IMR-90 (cell line): ENCODE measurements around the gene CRYGA. TPM values are rescaled to one million over a fixed set of nuclear protein-coding genes. Genes with fewer than 3 reads are reported as not detected.

Experiments used
- ATAC-seq: fragments of 200-7000 bp; cut with Tn5 transposase; 2 replicates; pipeline ENCODE4 v1.9.1; 2020; ENCODE audit warnings: low read depth, mild to moderate bottlenecking, moderate library complexity
- BruUV-seq: library from RNA; stranded (reverse); fragments of 400-500 nt; replicated peaks from 2 replicates; lab custom pipeline; 2021; lab: Mats Ljungman, UMichigan
- CTCF ChIA-PET: fragments of 300-600 bp; formaldehyde crosslinking; extraction: SDS; loops from one replicate; lab custom pipeline; 2021; ENCODE audit warnings: antibody characterized with exemption; lab: Yijun Ruan, JAX
- POLR2A ChIA-PET: fragments of 300-600 bp; sonication (Branson Sonifier 250); formaldehyde crosslinking; loops from one replicate; lab custom pipeline; 2022; ENCODE audit warnings: antibody characterized with exemption; ENCODE audit not compliant: unreplicated experiment; lab: Charles Lee
- DNase-seq: peaks from one replicate; pipeline ENCODE4 v3.0.0; 2013
- H2AFZ ChIP-seq: replicated peaks from 2 replicates; pipeline ENCODE3; 2013; ENCODE audit warnings: low read length, mild to moderate bottlenecking; ENCODE audit not compliant: poor library complexity
- H2AK5ac ChIP-seq: 2 replicates; pipeline ENCODE4 v1.6.1; 2013; ENCODE audit warnings: low read depth, low read length, inconsistent platforms
- H2AK9ac ChIP-seq: replicated peaks from 2 replicates; pipeline ENCODE3; 2013; ENCODE audit warnings: mild to moderate bottlenecking, low read depth, low read length, moderate library complexity; ENCODE audit not compliant: poor library complexity
- H2BK120ac ChIP-seq: 2 replicates; pipeline ENCODE4 v1.6.1; 2013; ENCODE audit warnings: low read depth, low read length, inconsistent platforms
- H2BK15ac ChIP-seq: 3 replicates; pipeline ENCODE4 v1.6.1; 2013; ENCODE audit warnings: low read depth, low read length, inconsistent platforms
- H2BK20ac ChIP-seq: 2 replicates; pipeline ENCODE4 v1.6.1; 2013; ENCODE audit warnings: low read depth, mild to moderate bottlenecking, inconsistent platforms, low read length, moderate library complexity
- H2BK5ac ChIP-seq: 2 replicates; pipeline ENCODE4 v1.6.1; 2013; ENCODE audit warnings: mild to moderate bottlenecking, low read depth, low read length, inconsistent platforms; ENCODE audit not compliant: poor library complexity, severe bottlenecking
- H3K14ac ChIP-seq: replicated peaks from 2 replicates; pipeline ENCODE4 v1.6.1; 2013; ENCODE audit warnings: low read depth, low read length, inconsistent platforms
- H3K18ac ChIP-seq: 2 replicates; pipeline ENCODE4 v1.6.1; 2013; ENCODE audit warnings: low read depth, low read length, control low read depth
- H3K23ac ChIP-seq: 2 replicates; pipeline ENCODE4 v1.6.1; 2013; ENCODE audit warnings: low read depth, low read length, inconsistent platforms
- H3K27ac ChIP-seq: 2 replicates; pipeline ENCODE4 v1.5.1; 2013; ENCODE audit warnings: mild to moderate bottlenecking, control low read depth, low read length; ENCODE audit not compliant: insufficient read depth
- H3K27me3 ChIP-seq: 2 replicates; pipeline ENCODE4 v1.6.1; 2013; ENCODE audit warnings: low read length; ENCODE audit not compliant: control insufficient read depth, insufficient read depth
- H3K36me3 ChIP-seq: 2 replicates; pipeline ENCODE4 v1.6.1; 2013; ENCODE audit warnings: low read length, mixed read lengths; ENCODE audit not compliant: control insufficient read depth, insufficient read depth
- H3K4ac ChIP-seq: 2 replicates; pipeline ENCODE4 v1.6.1; 2013; ENCODE audit warnings: low read depth, low read length, inconsistent platforms
- H3K4me1 ChIP-seq: 2 replicates; pipeline ENCODE4 v1.6.1; 2013; ENCODE audit warnings: low read length, mixed read lengths; ENCODE audit not compliant: control insufficient read depth, insufficient read depth
- H3K4me2 ChIP-seq: 2 replicates; pipeline ENCODE4 v1.6.1; 2013; ENCODE audit warnings: low read depth, mild to moderate bottlenecking, control low read depth, low read length, moderate library complexity
- H3K4me3 ChIP-seq: 2 replicates; pipeline ENCODE4 v1.5.1; 2013; ENCODE audit warnings: low read depth, mild to moderate bottlenecking, control low read depth, low read length, moderate library complexity; ENCODE audit not compliant: insufficient read depth
- H3K56ac ChIP-seq: 2 replicates; pipeline ENCODE4 v1.6.1; 2013; ENCODE audit warnings: low read length, inconsistent platforms; ENCODE audit not compliant: insufficient read depth; ENCODE audit errors: extremely low read depth
- H3K79me1 ChIP-seq, 2 experiments: 2 replicates each; pipeline ENCODE4 v1.6.1; 2013; ENCODE audit warnings: low read length in 2 of 2, inconsistent platforms in 1 of 2, low read depth in 1 of 2
- H3K9ac ChIP-seq: 2 replicates; pipeline ENCODE4 v1.6.1; 2013; ENCODE audit warnings: low read depth, low read length, control low read depth
- H3K9me1 ChIP-seq: 2 replicates; pipeline ENCODE4 v1.6.1; 2013; ENCODE audit warnings: low read length, inconsistent platforms; ENCODE audit not compliant: insufficient read depth
- H3K9me3 ChIP-seq: 2 replicates; pipeline ENCODE4 v1.6.1; 2013; ENCODE audit warnings: low read length; ENCODE audit not compliant: control insufficient read depth, insufficient read depth
- H4K20me1 ChIP-seq: 2 replicates; pipeline ENCODE4 v1.6.1; 2013; ENCODE audit warnings: low read length, inconsistent platforms; ENCODE audit not compliant: insufficient read depth
- H4K5ac ChIP-seq: 2 replicates; pipeline ENCODE4 v1.6.1; 2013; ENCODE audit warnings: mild to moderate bottlenecking, low read depth, low read length, control low read depth
- H4K8ac ChIP-seq, 2 experiments: 2 replicates each; pipeline ENCODE4 v1.6.1; 2013; ENCODE audit warnings: low read depth in 2 of 2, low read length in 2 of 2, control low read depth in 1 of 2, inconsistent platforms in 1 of 2
- H4K91ac ChIP-seq: 2 replicates; pipeline ENCODE4 v1.6.1; 2013; ENCODE audit warnings: low read depth, low read length, inconsistent platforms; ENCODE audit not compliant: insufficient read depth
- BHLHE40 ChIP-seq: fragments of 150-350 bp; IDR thresholded peaks from 2 replicates; pipeline ENCODE4 v1.6.1; 2016; ENCODE audit warnings: mild to moderate bottlenecking, low read depth, low read length
- CEBPB ChIP-seq: IDR thresholded peaks from 2 replicates; pipeline ENCODE4 v1.6.1; 2012; ENCODE audit warnings: low read depth, low read length, improper control_type of control experiment
- CHD1 ChIP-seq: IDR thresholded peaks from 2 replicates; pipeline ENCODE4 v1.6.1; 2012; ENCODE audit warnings: low read depth, low read length, improper control_type of control experiment
- FOS ChIP-seq: fragments of 150-350 bp; IDR thresholded peaks from 2 replicates; pipeline ENCODE4 v1.6.1; 2016; ENCODE audit warnings: low read depth, low read length
- MAFK ChIP-seq: IDR thresholded peaks from 2 replicates; pipeline ENCODE4 v1.6.1; 2012; ENCODE audit warnings: low read depth, low read length, improper control_type of control experiment
- MAZ ChIP-seq: IDR thresholded peaks from 2 replicates; pipeline ENCODE4 v1.6.1; 2012; ENCODE audit warnings: low read depth, mild to moderate bottlenecking, low read length, improper control_type of control experiment, moderate library complexity, borderline replicate concordance
- MXI1 ChIP-seq: IDR thresholded peaks from 2 replicates; pipeline ENCODE4 v1.6.1; 2012; ENCODE audit warnings: low read depth, mild to moderate bottlenecking, low read length, moderate library complexity, borderline replicate concordance
- NFE2L2 ChIP-seq: fragments of 150-350 bp; IDR thresholded peaks from 2 replicates; pipeline ENCODE4 v1.6.1; 2016; ENCODE audit warnings: low read depth, mild to moderate bottlenecking, low read length
- POLR2A ChIP-seq: IDR thresholded peaks from 2 replicates; pipeline ENCODE4 v1.6.1; 2012; ENCODE audit warnings: mild to moderate bottlenecking, low read depth, low read length
- RAD21 ChIP-seq: IDR thresholded peaks from 2 replicates; pipeline ENCODE4 v1.6.1; 2012; ENCODE audit warnings: low read length, improper control_type of control experiment
- RCOR1 ChIP-seq: IDR thresholded peaks from 2 replicates; pipeline ENCODE4 v1.6.1; 2012; ENCODE audit warnings: mild to moderate bottlenecking, low read length, improper control_type of control experiment; ENCODE audit not compliant: insufficient replicate concordance
- RFX5 ChIP-seq: IDR thresholded peaks from 2 replicates; pipeline ENCODE4 v1.8.0; 2012; ENCODE audit warnings: low read depth, mild to moderate bottlenecking, low read length, moderate library complexity
- SMC3 ChIP-seq: fragments of 150-350 bp; IDR thresholded peaks from 2 replicates; pipeline ENCODE4 v1.6.1; 2016; ENCODE audit warnings: low read depth, mild to moderate bottlenecking, antibody characterized with exemption, low read length, moderate library complexity
- WGBS, 2 experiments: methylation state at CpG; one replicate each; pipeline versions ENCODE4 v1.1.5 to v1.1.7; 2013; ENCODE audit warnings: missing lambda C conversion rate in 2 of 2; ENCODE audit not compliant: insufficient read length in 1 of 2; ENCODE audit errors: extremely low coverage in 2 of 2; 5-methylcytosine and 5-hydroxymethylcytosine counted together
- dilution Hi-C: fragments of 300-500 bp; cut with HindIII; formaldehyde crosslinking; loops from one replicate; pipeline ENCODE4 v1.14.3; 2018; ENCODE audit warnings: low sequenced_read_pairs; ENCODE audit not compliant: unreplicated experiment
- in situ Hi-C: fragments of 300-500 bp; cut with MboI; formaldehyde crosslinking; loops from 3 replicates; pipeline ENCODE4 v1.14.3; 2019; ENCODE audit warnings: low sequenced_read_pairs, inconsistent platforms, mixed read lengths
- intact Hi-C: fragments of 100-400 bp; cut with micrococcal nuclease; formaldehyde crosslinking; loops from 2 replicates; pipeline ENCODE4 v1.10.0; 2022
- polyA plus RNA-seq, 3 experiments: library from polyadenylated mRNA; depleted of rRNA; stranded (reverse); fragments of >200 nt; gene quantifications; 2 replicates each; pipeline ENCODE4 v1.2.3, GENCODE V29; 2012; ENCODE audit warnings: low replicate concordance in 1 of 3
- total RNA-seq: library from RNA; depleted of rRNA; stranded (reverse); fragments of >200 nt; gene quantifications from 2 replicates; pipeline ENCODE4 v1.2.3, GENCODE V29; 2012
- TF ChIP-seq, protein P1 (sequence below): fragments of 150-350 bp; IDR thresholded peaks from 2 replicates; pipeline ENCODE4 v1.6.1; 2017; ENCODE audit warnings: mild to moderate bottlenecking, antibody characterized with exemption, low read length, low read depth
- TF ChIP-seq, protein P2 (sequence below): conservative IDR thresholded peaks from 2 replicates; pipeline ENCODE4 v1.5.1; 2012; ENCODE audit warnings: mild to moderate bottlenecking, low read depth, low read length, improper control_type of control experiment
- TF ChIP-seq, protein P3 (sequence below): fragments of 150-350 bp; IDR thresholded peaks from 2 replicates; pipeline ENCODE4 v1.6.1; 2016; ENCODE audit warnings: low read depth, mild to moderate bottlenecking, low read length, moderate library complexity, borderline replicate concordance

The CRYGA gene
- total and polyA plus RNA-seq, 2 of the 4 experiments (the other 2 are of a cell fraction): not detected

DNA sequence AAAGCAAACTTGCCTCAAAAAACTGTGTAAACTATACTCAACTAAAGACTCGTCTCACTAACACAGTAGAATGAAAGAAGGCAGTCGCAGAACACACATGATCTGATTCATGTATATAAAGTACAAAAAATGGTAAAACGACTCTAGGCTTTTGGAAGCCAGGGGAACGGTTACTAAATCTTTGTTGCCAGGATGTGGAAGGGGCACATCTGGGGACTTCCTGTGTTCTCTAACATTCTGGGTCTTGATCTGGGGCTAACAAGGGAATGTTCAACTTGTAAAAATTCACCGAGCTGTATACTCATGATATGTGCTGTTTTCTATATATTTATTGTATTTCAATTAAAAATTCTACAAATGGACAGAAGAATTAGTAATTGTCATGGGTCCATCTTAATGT, 40.8 kb upstream of the CRYGA start:
- intact Hi-C loops: no loop called here
- Histone ChIP-seq H2AFZ (no peak overlapping the region), H3K9me3 (no peaks in the 10 kb centered on the region), H2AK9ac (no peak overlapping the region), H4K91ac (no peak overlapping the region), H3K14ac (no peak overlapping the region), H3K4ac (no peak overlapping the region), H4K5ac (no peak overlapping the region), H2AK5ac (no peak overlapping the region), H3K4me1 (no peaks in the 10 kb centered on the region), H2BK15ac (no peak overlapping the region), H3K4me2 (no peak overlapping the region), H2BK5ac (no peak overlapping the region), H4K8ac (no peak overlapping the region), H2BK20ac (no peak overlapping the region), H3K79me1 (no peaks in the 10 kb centered on the region), H3K18ac (no peak overlapping the region), H3K4me3 (no peak overlapping the region), H3K27ac (no peak overlapping the region), H3K36me3 (no peaks in the 10 kb centered on the region), H4K20me1 (no peaks in the 10 kb centered on the region), H3K27me3 (no peaks in the 10 kb centered on the region; the same call in 1 of the 2 replicates), H3K23ac (no peak overlapping the region), H2BK120ac (no peak overlapping the region), H3K56ac (no peak overlapping the region), H3K9me1 (no peaks in the 10 kb centered on the region), H3K9ac (no peak overlapping the region)
- ATAC-seq: no peak
- in situ Hi-C loops: no loop called here
- dilution Hi-C loops: no loop called here
- CTCF ChIA-PET: no interaction called here
- POLR2A ChIA-PET: no interaction called here
- no peak for TF ChIP-seq MXI1
- TF ChIP-seq MAZ: no peak
- TF ChIP-seq NFE2L2: no peak
- TF ChIP-seq, protein P1, sequence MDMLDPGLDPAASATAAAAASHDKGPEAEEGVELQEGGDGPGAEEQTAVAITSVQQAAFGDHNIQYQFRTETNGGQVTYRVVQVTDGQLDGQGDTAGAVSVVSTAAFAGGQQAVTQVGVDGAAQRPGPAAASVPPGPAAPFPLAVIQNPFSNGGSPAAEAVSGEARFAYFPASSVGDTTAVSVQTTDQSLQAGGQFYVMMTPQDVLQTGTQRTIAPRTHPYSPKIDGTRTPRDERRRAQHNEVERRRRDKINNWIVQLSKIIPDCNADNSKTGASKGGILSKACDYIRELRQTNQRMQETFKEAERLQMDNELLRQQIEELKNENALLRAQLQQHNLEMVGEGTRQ: no peak
- TF ChIP-seq CEBPB: no peak
- TF ChIP-seq, protein P2, sequence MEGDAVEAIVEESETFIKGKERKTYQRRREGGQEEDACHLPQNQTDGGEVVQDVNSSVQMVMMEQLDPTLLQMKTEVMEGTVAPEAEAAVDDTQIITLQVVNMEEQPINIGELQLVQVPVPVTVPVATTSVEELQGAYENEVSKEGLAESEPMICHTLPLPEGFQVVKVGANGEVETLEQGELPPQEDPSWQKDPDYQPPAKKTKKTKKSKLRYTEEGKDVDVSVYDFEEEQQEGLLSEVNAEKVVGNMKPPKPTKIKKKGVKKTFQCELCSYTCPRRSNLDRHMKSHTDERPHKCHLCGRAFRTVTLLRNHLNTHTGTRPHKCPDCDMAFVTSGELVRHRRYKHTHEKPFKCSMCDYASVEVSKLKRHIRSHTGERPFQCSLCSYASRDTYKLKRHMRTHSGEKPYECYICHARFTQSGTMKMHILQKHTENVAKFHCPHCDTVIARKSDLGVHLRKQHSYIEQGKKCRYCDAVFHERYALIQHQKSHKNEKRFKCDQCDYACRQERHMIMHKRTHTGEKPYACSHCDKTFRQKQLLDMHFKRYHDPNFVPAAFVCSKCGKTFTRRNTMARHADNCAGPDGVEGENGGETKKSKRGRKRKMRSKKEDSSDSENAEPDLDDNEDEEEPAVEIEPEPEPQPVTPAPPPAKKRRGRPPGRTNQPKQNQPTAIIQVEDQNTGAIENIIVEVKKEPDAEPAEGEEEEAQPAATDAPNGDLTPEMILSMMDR: no peak
- TF ChIP-seq SMC3: no peak
- no peak for TF ChIP-seq RFX5
- TF ChIP-seq BHLHE40: no peak
- no peak for TF ChIP-seq MAFK
- TF ChIP-seq POLR2A: no peak
- TF ChIP-seq RCOR1: no peak
- no peak for TF ChIP-seq RAD21
- TF ChIP-seq FOS: no peak
- no peak for TF ChIP-seq CHD1
- TF ChIP-seq, protein P3, sequence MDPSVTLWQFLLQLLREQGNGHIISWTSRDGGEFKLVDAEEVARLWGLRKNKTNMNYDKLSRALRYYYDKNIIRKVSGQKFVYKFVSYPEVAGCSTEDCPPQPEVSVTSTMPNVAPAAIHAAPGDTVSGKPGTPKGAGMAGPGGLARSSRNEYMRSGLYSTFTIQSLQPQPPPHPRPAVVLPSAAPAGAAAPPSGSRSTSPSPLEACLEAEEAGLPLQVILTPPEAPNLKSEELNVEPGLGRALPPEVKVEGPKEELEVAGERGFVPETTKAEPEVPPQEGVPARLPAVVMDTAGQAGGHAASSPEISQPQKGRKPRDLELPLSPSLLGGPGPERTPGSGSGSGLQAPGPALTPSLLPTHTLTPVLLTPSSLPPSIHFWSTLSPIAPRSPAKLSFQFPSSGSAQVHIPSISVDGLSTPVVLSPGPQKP: no peak
- no CpG with 5 or more reads among the region's 5 CpGs for WGBS, 2 experiments
- no TSS peak for BruUV-seq
- DNase-seq: no peak
